Cardiac fibroblast (primary cell): ENCODE data around the gene ARHGAP9.
"Not testable (repeated sequence)": the region's sequence is repeated elsewhere in the genome, so short reads cannot be mapped to it uniquely, and the experiment has no call there.

ENCODE experiments used
- DNase-seq, 2 donors: peaks; one replicate each; pipeline versions ENCODE4 v3.0.0 to v3.0.0-alpha.2; 2010; ENCODE audit warnings: low read depth in 2 of 2
- H3K4me3 ChIP-seq, 2 donors: replicated peaks in 1 of 2; 1 replicate in 1 of 2; 2 replicates in 1 of 2; pipeline ENCODE4 v1.5.1; 2011; ENCODE audit warnings: low read depth in 2 of 2, low read length in 2 of 2, mild to moderate bottlenecking in 2 of 2, moderate library complexity in 1 of 2
- TF ChIP-seq, protein P1 (sequence below): IDR thresholded peaks from one replicate; pipeline ENCODE4 v1.5.1; 2011; ENCODE audit warnings: low read depth, mild to moderate bottlenecking, low read length, inconsistent platforms

The ARHGAP9 gene

GRCh38 chr12:57430112-57430930 lies 49.3 kb downstream of the ARHGAP9 start:
- peak; percentile 34 to 47 for DNase-seq
- H3K4me3 ChIP-seq: peak overlapping the region; percentile 56 to 64
- TF ChIP-seq, protein P1, sequence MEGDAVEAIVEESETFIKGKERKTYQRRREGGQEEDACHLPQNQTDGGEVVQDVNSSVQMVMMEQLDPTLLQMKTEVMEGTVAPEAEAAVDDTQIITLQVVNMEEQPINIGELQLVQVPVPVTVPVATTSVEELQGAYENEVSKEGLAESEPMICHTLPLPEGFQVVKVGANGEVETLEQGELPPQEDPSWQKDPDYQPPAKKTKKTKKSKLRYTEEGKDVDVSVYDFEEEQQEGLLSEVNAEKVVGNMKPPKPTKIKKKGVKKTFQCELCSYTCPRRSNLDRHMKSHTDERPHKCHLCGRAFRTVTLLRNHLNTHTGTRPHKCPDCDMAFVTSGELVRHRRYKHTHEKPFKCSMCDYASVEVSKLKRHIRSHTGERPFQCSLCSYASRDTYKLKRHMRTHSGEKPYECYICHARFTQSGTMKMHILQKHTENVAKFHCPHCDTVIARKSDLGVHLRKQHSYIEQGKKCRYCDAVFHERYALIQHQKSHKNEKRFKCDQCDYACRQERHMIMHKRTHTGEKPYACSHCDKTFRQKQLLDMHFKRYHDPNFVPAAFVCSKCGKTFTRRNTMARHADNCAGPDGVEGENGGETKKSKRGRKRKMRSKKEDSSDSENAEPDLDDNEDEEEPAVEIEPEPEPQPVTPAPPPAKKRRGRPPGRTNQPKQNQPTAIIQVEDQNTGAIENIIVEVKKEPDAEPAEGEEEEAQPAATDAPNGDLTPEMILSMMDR: no peak

GRCh38 chr12:57429473-57430111 lies 50.1 kb downstream of the ARHGAP9 start:
- TF ChIP-seq, protein P1: no peak
- peak overlapping the region; percentile 56 to 64 for H3K4me3 ChIP-seq
- no peak for DNase-seq

DNA sequence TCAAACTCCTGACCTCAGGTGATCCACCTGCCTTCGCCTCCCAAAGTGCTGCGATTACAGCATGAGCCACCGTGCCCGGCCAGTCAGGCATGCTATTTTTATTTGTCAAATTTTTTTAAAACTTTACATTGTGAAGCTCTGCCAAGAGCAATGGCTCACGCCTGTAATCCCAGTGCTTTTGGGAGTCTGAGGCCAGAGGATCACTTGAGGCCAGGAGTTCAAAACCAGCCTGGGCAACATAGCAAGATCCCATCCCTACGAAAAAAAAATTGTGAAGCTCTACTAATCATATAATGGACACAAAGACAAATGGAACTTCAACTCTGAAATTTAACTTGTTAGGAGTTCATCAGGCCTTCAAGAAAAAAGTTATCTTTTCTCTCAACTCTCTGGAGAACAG lies 50.7 kb downstream of the ARHGAP9 start:
- H3K4me3 ChIP-seq: no peak overlapping the region
- TF ChIP-seq, protein P1: no peak
- no peak for DNase-seq

GRCh38 chr12:57426948-57427347 lies 52.7 kb downstream of the ARHGAP9 start:
- not testable (repeated sequence) for H3K4me3 ChIP-seq, DNase-seq
